ENCODE results near the gene MTUS2. TPM values are rescaled to one million over a fixed set of nuclear protein-coding genes. Genes with fewer than 3 reads are reported as not detected.

Gene MTUS2
- total RNA-seq, 1 experiment from 2014 or later = 0.35 TPM

DNA sequence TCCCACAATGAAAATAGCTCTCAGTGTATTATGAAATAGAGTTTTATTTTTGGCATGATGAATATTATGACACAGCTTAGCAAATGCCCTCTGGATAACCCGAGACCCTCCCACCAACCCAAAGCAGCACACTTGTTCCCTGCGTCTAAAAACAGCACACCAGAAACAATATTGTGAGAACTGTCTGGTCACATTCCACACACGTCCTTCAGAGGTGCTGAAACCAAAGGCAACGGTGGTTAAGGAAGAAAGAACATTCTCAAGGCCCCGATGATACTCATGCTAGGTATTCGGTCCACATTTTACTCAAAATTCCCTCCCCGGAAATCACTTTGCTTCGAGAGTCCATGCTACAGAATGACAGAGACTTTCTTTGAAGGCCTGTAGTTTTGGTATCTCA, 618.6 kb downstream of the MTUS2 start:
- Histone ChIP-seq H3K27ac (ENCODE audit: insufficient read length, low read depth, low read length) (no peak overlapping the region), H3K79me1 (ENCODE audit: insufficient read depth, low read depth, low read length, poor library complexity, severe bottlenecking) (no peaks in the 10 kb centered on the region), H4K5ac (ENCODE audit: insufficient read length, low read depth, low read length) (no peak overlapping the region), H3K23me2 (ENCODE audit: insufficient read length, low read depth, low read length, poor library complexity, severe bottlenecking) (no peaks in the 10 kb centered on the region), H3K4me1 (ENCODE audit: insufficient read depth, low read length) (no peaks in the 10 kb centered on the region), H3T11ph (ENCODE audit: low read length) (no peak overlapping the region), H4K8ac (replicated peaks; ENCODE audit: insufficient read length, low read depth, low read length) (no peak overlapping the region), H3K9me3 (ENCODE audit: control insufficient read depth, low read depth, low read length) (no peaks in the 10 kb centered on the region), H2BK120ac (ENCODE audit: low read depth, low read length, poor library complexity, severe bottlenecking) (no peak overlapping the region), H3K27me3 (ENCODE audit: insufficient read depth, low read length) (no peaks in the 10 kb centered on the region), H3K4ac (ENCODE audit: low read depth, low read length) (no peak overlapping the region), H3K79me2 (ENCODE audit: insufficient read depth, low read length) (no peaks in the 10 kb centered on the region), H3K18ac (ENCODE audit: insufficient read length, low read depth, low read length) (no peak overlapping the region), H4K91ac (ENCODE audit: insufficient read length, low read depth, low read length) (no peak overlapping the region), H2BK15ac (ENCODE audit: low read depth, low read length) (no peak overlapping the region), H3K56ac (ENCODE audit: insufficient read length, low read depth, low read length) (no peak overlapping the region), H3K4me2 (ENCODE audit: insufficient read depth, insufficient read length, low read length) (no peak overlapping the region), H2AFZ (ENCODE audit: low read length) (no peak overlapping the region), H2BK12ac (ENCODE audit: insufficient read length, low read depth, low read length) (no peak overlapping the region), H3K14ac (ENCODE audit: insufficient read depth, low read length) (no peak overlapping the region), H3K9ac (ENCODE audit: extremely low read depth, insufficient read length, low read length) (no peak overlapping the region), H2BK5ac (ENCODE audit: insufficient read length, low read length) (no peak overlapping the region), H3K23ac (ENCODE audit: insufficient read length, low read depth, low read length) (no peak overlapping the region), H4K20me1 (ENCODE audit: control insufficient read depth, insufficient read depth, insufficient read length) (no peaks in the 10 kb centered on the region), H2BK20ac (ENCODE audit: low read depth, low read length, poor library complexity, severe bottlenecking) (no peak overlapping the region), H2AK5ac (ENCODE audit: insufficient read length, low read length) (no peak overlapping the region)
- Mint-ChIP-seq H3K4me1 (no peaks in the 10 kb centered on the region), H3K9me3 (no peaks in the 10 kb centered on the region), H3K27me3 (ENCODE audit: low read depth) (peaks cover 3% of the 10 kb centered on the region), H3K27ac (no peak overlapping the region), H3K4me3 (no peak overlapping the region), H3K36me3 (ENCODE audit: insufficient read depth in 1 of 3, low read depth in 3 of 3) (no peaks in the 10 kb centered on the region)
- no peak for TF ChIP-seq CTCF (conservative IDR thresholded peaks at IDR 0.05)
- WGBS (ENCODE audit: extremely low coverage, insufficient read length, low lambda C conversion rate) = no CpG with 5 or more reads among the region's 8 CpGs
- DNase-seq = no peak

Data from H9 (cell line).